Endothelial cell of umbilical vein (primary cell): ENCODE measurements around the gene TNP1. TPM values are rescaled to one million over a fixed set of nuclear protein-coding genes. Genes with fewer than 3 reads are reported as not detected.

Source experiments
- BruUV-seq: library from RNA; stranded (reverse); fragments of 400-500 nt; replicated peaks from 2 replicates; lab custom pipeline; 2021; lab: Mats Ljungman, UMichigan
- CTCF ChIA-PET: fragments of 300-600, 350-600 bp; sonication (Branson Sonifier 250); formaldehyde crosslinking; loops from one replicate; lab custom pipeline; 2021; ENCODE audit warnings: antibody characterized with exemption, inconsistent platforms; lab: Charles Lee
- POLR2A ChIA-PET: fragments of 300-600, 350-600 bp; sonication (Branson Sonifier 250); formaldehyde crosslinking; loops from one replicate; lab custom pipeline; 2021; ENCODE audit warnings: antibody characterized with exemption, inconsistent platforms; lab: Charles Lee
- DNase-seq: peaks from one replicate; pipeline ENCODE4 v3.0.0-alpha.2; 2011; ENCODE audit warnings: low read depth, low spot score
- FAIRE-seq: peaks from 2 replicates; lab custom pipeline; 2011; peaks lifted over from hg19 to GRCh38; lab: Jason Lieb, UNC
- H2AFZ ChIP-seq: 2 replicates; pipeline ENCODE4 v1.6.0; 2012; ENCODE audit warnings: low read depth, low read length, control low read depth, inconsistent platforms
- H3K27ac ChIP-seq: 2 replicates; pipeline ENCODE4 v1.5.1; 2011; ENCODE audit warnings: low read depth, mild to moderate bottlenecking, control low read depth, low read length, moderate library complexity; ENCODE audit not compliant: insufficient read depth
- H3K27me3 ChIP-seq, 2 experiments: 2 replicates each; pipeline versions ENCODE4 v1.6.0 to v1.6.1; 2011; ENCODE audit warnings: low read length in 2 of 2, mixed read lengths in 1 of 2; ENCODE audit not compliant: control insufficient read depth in 2 of 2, insufficient read depth in 2 of 2
- H3K36me3 ChIP-seq, 2 experiments: 2 replicates in 1 of 2; 3 replicates in 1 of 2; pipeline ENCODE4 v1.5.1; 2011; ENCODE audit warnings: low read length in 2 of 2, mild to moderate bottlenecking in 1 of 2, moderate library complexity in 1 of 2; ENCODE audit not compliant: control insufficient read depth in 2 of 2, insufficient read depth in 2 of 2; ENCODE audit errors: extremely low read depth in 1 of 2
- H3K4me1 ChIP-seq: 3 replicates; pipeline ENCODE4 v1.5.1; 2011; ENCODE audit warnings: mild to moderate bottlenecking, low read length; ENCODE audit not compliant: control insufficient read depth, insufficient read depth; ENCODE audit errors: extremely low read depth
- H3K4me2 ChIP-seq: 2 replicates; pipeline ENCODE4 v1.6.1; 2011; ENCODE audit warnings: low read length, control low read depth, mixed read lengths; ENCODE audit not compliant: insufficient read depth
- H3K4me3 ChIP-seq, 3 experiments: fragments of 200-600 bp in 1 of 3; sonication (generic), shearing (Covaris generic) in 1 of 3; replicated peaks in 1 of 3; 2 replicates each; pipeline ENCODE4 v1.5.1; 2011 to 2016; ENCODE audit warnings: control low read depth in 3 of 3, low read length in 3 of 3, mild to moderate bottlenecking in 2 of 3, inconsistent platforms in 1 of 3, low read depth in 1 of 3, moderate library complexity in 1 of 3; ENCODE audit not compliant: insufficient read depth in 1 of 3
- H3K79me2 ChIP-seq: 2 replicates; pipeline ENCODE4 v1.6.0; 2012; ENCODE audit warnings: low read length, inconsistent platforms; ENCODE audit not compliant: control insufficient read depth, insufficient read depth
- H3K9ac ChIP-seq: replicated peaks from 2 replicates; pipeline ENCODE3; 2011; ENCODE audit warnings: low read length, control low read depth; ENCODE audit not compliant: insufficient read depth; ENCODE audit errors: extremely low read depth
- H3K9me1 ChIP-seq: replicated peaks from 3 replicates; pipeline ENCODE4 v1.6.0; 2011; ENCODE audit warnings: mild to moderate bottlenecking, low read length; ENCODE audit not compliant: control insufficient read depth, insufficient read depth; ENCODE audit errors: extremely low read depth
- H3K9me3 ChIP-seq: replicated peaks from 2 replicates; pipeline ENCODE4 v1.5.1; 2012; ENCODE audit warnings: low read length, inconsistent platforms; ENCODE audit not compliant: control insufficient read depth, insufficient read depth
- H4K20me1 ChIP-seq: replicated peaks from 2 replicates; pipeline ENCODE3; 2011; ENCODE audit warnings: mild to moderate bottlenecking, low read length; ENCODE audit not compliant: control insufficient read depth, insufficient read depth; ENCODE audit errors: extremely low read depth
- CTCF ChIP-seq, 2 donors: IDR thresholded peaks; 1 replicate in 1 of 2; 2 replicates in 1 of 2; pipeline ENCODE4 v1.5.1; 2011; ENCODE audit warnings: low read length in 2 of 2, mild to moderate bottlenecking in 2 of 2, moderate library complexity in 2 of 2, control low read depth in 1 of 2, inconsistent platforms in 1 of 2, low read depth in 1 of 2; ENCODE audit not compliant: insufficient read depth in 1 of 2; ENCODE audit errors: extremely low read depth in 1 of 2
- EZH2 ChIP-seq: IDR thresholded peaks from 2 replicates; pipeline ENCODE4 v1.6.1; 2012; ENCODE audit warnings: borderline replicate concordance, low read depth, mild to moderate bottlenecking, moderate library complexity, low read length, inconsistent platforms; ENCODE audit not compliant: severe bottlenecking
- FOS ChIP-seq: IDR thresholded peaks from 2 replicates; pipeline ENCODE4 v1.6.1; 2011; ENCODE audit warnings: mild to moderate bottlenecking, low read length, moderate library complexity, borderline replicate concordance; ENCODE audit not compliant: insufficient read depth
- GATA2 ChIP-seq: IDR thresholded peaks from 2 replicates; pipeline ENCODE4 v1.7.0; 2011; ENCODE audit warnings: low read depth, mild to moderate bottlenecking, moderate library complexity, mixed read lengths, low read length; ENCODE audit not compliant: insufficient read length, insufficient read depth
- JUN ChIP-seq: IDR thresholded peaks from 2 replicates; pipeline ENCODE4 v1.6.1; 2011; ENCODE audit warnings: borderline replicate concordance, low read depth; ENCODE audit not compliant: insufficient read length, insufficient read depth
- MAX ChIP-seq: IDR thresholded peaks from 2 replicates; pipeline ENCODE4 v1.6.1; 2011; ENCODE audit not compliant: insufficient read depth, insufficient read length
- MYC ChIP-seq: IDR thresholded peaks from one replicate; pipeline ENCODE4 v1.6.1; 2011; ENCODE audit warnings: mild to moderate bottlenecking, low read depth, low read length
- POLR2A ChIP-seq: IDR thresholded peaks from 2 replicates; pipeline ENCODE4 v1.6.1; 2012; ENCODE audit warnings: low read depth, mild to moderate bottlenecking, control low read depth, low read length
- POLR2AphosphoS5 ChIP-seq: IDR thresholded peaks from 2 replicates; pipeline ENCODE4 v1.6.1; 2012; ENCODE audit warnings: low read depth, mild to moderate bottlenecking, control low read depth, low read length, moderate library complexity; ENCODE audit not compliant: insufficient read depth
- dilution Hi-C: fragments of 300-500 bp; cut with MboI; formaldehyde crosslinking; loops from one replicate; pipeline ENCODE4 v1.15.0; 2019; ENCODE audit warnings: low sequenced_read_pairs; ENCODE audit not compliant: extremely low pct_ligation_motif_present
- intact Hi-C: fragments of 100-400 bp; cut with micrococcal nuclease; formaldehyde crosslinking; loops from one replicate; pipeline ENCODE4 v1.10.0; 2022
- polyA plus RNA-seq, 4 experiments: library from polyadenylated mRNA; depleted of rRNA in 3 of 4; stranded (reverse) in 3 of 4; unstranded in 1 of 4; fragments of >200 nt; gene quantifications; 2 replicates each; pipeline versions ENCODE4 v1.2.1 to v1.2.3, GENCODE V29; 2011 to 2012; ENCODE audit warnings: missing spikeins in 1 of 4
- total RNA-seq: library from RNA; stranded (reverse); gene quantifications from 2 replicates; pipeline ENCODE4 v1.2.3, GENCODE V29; 2021

The TNP1 gene
- total and polyA plus RNA-seq, 2 donors (not counting 3 experiments of a cell fraction or from before 2014, with no cell fraction given): not detected

- CTCF ChIA-PET: no interaction called here
- BruUV-seq: no TSS peak
- dilution Hi-C loops: no loop called here
Observed at GRCh38 chr2:216904554-216904953, 44.7 kb upstream of the TNP1 start.

More at GRCh38 chr2:216904554-216904953, 44.7 kb upstream of the TNP1 start:
- POLR2A ChIA-PET: no interaction called here
- TF ChIP-seq GATA2: no peak
- TF ChIP-seq MAX: no peak
- no peak for TF ChIP-seq MYC
- no peak for TF ChIP-seq POLR2AphosphoS5
- no peak for TF ChIP-seq POLR2A
- TF ChIP-seq FOS: no peak
- no peak for TF ChIP-seq JUN
- TF ChIP-seq CTCF (IDR thresholded peaks at IDR 0.05; ENCODE audit: extremely low read depth in 1 of 2, insufficient read depth in 1 of 2, low read depth in 1 of 2, low read length in 2 of 2): no peak
- no peak for TF ChIP-seq EZH2
- Histone ChIP-seq H3K9me3 (no peaks in the 10 kb centered on the region), H3K4me2 (no peak overlapping the region), H2AFZ (no peak overlapping the region), H3K9ac (no peak overlapping the region), H3K4me1 (no peaks in the 10 kb centered on the region), H3K79me2 (no peaks in the 10 kb centered on the region), H3K9me1 (no peaks in the 10 kb centered on the region), H3K27me3 (peaks cover 0 to 1% of the 10 kb centered on the region in 2 experiments), H4K20me1 (no peaks in the 10 kb centered on the region), H3K36me3 (no peaks in the 10 kb centered on the region), H3K27ac (no peak overlapping the region), H3K4me3 (no peak overlapping the region)
- no peak for FAIRE-seq
- DNase-seq: no peak
- intact Hi-C loops: no loop called here
